Lower leg skin (tissue), 4 donors: ENCODE results near the gene AHCYL2. TPM values are rescaled to one million over a fixed set of nuclear protein-coding genes. Genes with fewer than 3 reads are reported as not detected.
"Not testable (repeated sequence)": the region's sequence is repeated elsewhere in the genome, so short reads cannot be mapped to it uniquely, and the experiment has no call there.

Source experiments
- DNase-seq, 2 donors: peaks; one replicate each; pipeline ENCODE4 v3.0.0-alpha.2; 2019; ENCODE audit warnings: low spot score in 2 of 2
- H3K4me3 ChIP-seq: fragments of 200-600 bp; sonication (generic); 2 replicates; pipeline ENCODE4 v1.5.1; 2017; ENCODE audit warnings: mild to moderate bottlenecking, low read depth; ENCODE audit not compliant: poor library complexity, severe bottlenecking
- CTCF ChIP-seq, 3 donors: fragments of 450-650 bp; IDR thresholded peaks; one replicate each; pipeline ENCODE4 v1.5.1; 2016; ENCODE audit warnings: antibody characterized with exemption in 3 of 3, mild to moderate bottlenecking in 3 of 3, moderate library complexity in 2 of 3
- POLR2A ChIP-seq, 2 donors: fragments of 450-650 bp; IDR thresholded peaks; one replicate each; pipeline ENCODE4 v1.6.1; 2016 to 2017; ENCODE audit warnings: antibody characterized with exemption in 2 of 2, mild to moderate bottlenecking in 1 of 2, moderate library complexity in 1 of 2
- WGBS, 2 donors: methylation state at CpG; one replicate each; pipeline ENCODE4 v1.1.5; 2018; 5-methylcytosine and 5-hydroxymethylcytosine counted together
- intact Hi-C: fragments of 100-400 bp; cut with DNase I; formaldehyde crosslinking; loops from one replicate; pipeline ENCODE4 v1.15.0; 2023; ENCODE audit warnings: low total_unique reads
- total RNA-seq, 4 donors: library from RNA; depleted of rRNA; stranded (reverse); fragments of >200 nt; gene quantifications; one replicate each; pipeline ENCODE4 v1.1.0, GENCODE V29; 2016

AHCYL2 gene
- total RNA-seq, 4 donors from 2014 or later, result 31.1 to 45.8 (median 39.2) TPM

GRCh38 chr7:129298268-129298893, 73.6 kb downstream of the AHCYL2 start:
- intact Hi-C loops, result no loop called here
- TF ChIP-seq CTCF (IDR thresholded peaks at IDR 0.05) (no peak), POLR2A (IDR thresholded peaks at IDR 0.05) (no peak)
- H3K4me3 ChIP-seq, result no peak overlapping the region
- DNase-seq, result peak in 1 of 2 donors; percentile 43
- WGBS, 2 donors, result 30 to 35% methylated on average over 3 of the region's 3 CpGs

- WGBS, 2 donors, result 97% methylated on average over 3 of the region's 3 CpGs
- DNase-seq, result no peak
- intact Hi-C loops, result no loop called here
- H3K4me3 ChIP-seq, result no peak overlapping the region
- TF ChIP-seq POLR2A (IDR thresholded peaks at IDR 0.05) (no peak), CTCF (IDR thresholded peaks at IDR 0.05) (no peak)
These were observed 75.1 kb downstream of the AHCYL2 start for GRCh38 chr7:129299889-129300288.

GRCh38 chr7:129300299-129300698, 75.5 kb downstream of the AHCYL2 start:
- 100% methylated on average over 1 of the region's 1 CpG for WGBS, 2 donors
- H3K4me3 ChIP-seq, DNase-seq, intact Hi-C loops: not testable (repeated sequence)

- 60 to 62% methylated on average over 3 of the region's 3 CpGs for WGBS, 2 donors
- TF ChIP-seq POLR2A (IDR thresholded peaks at IDR 0.05) (no peak), CTCF (IDR thresholded peaks at IDR 0.05) (no peak)
- DNase-seq, result peak in 1 of 2 donors; percentile 62
- H3K4me3 ChIP-seq, result no peak overlapping the region
- intact Hi-C loops, result no loop called here
These were observed 82.8 kb downstream of the AHCYL2 start for GRCh38 chr7:129307592-129307991.

- peak in 1 of 2 donors; percentile 40 for DNase-seq
- intact Hi-C loops, result no loop called here
- WGBS, 2 donors, result 47 to 67% methylated on average over 1 of the region's 1 CpG
- no peak for TF ChIP-seq POLR2A (IDR thresholded peaks at IDR 0.05)
- no peak for TF ChIP-seq CTCF (IDR thresholded peaks at IDR 0.05)
- H3K4me3 ChIP-seq, result no peak overlapping the region
These were observed 83.2 kb downstream of the AHCYL2 start for GRCh38 chr7:129308047-129308446.

GRCh38 chr7:129311429-129311828, 86.6 kb downstream of the AHCYL2 start:
- no peak overlapping the region for H3K4me3 ChIP-seq
- DNase-seq, result no peak
- intact Hi-C loops, result no loop called here
- TF ChIP-seq POLR2A (IDR thresholded peaks at IDR 0.05), result no peak
- no peak for TF ChIP-seq CTCF (IDR thresholded peaks at IDR 0.05)
- WGBS, 2 donors, result 54 to 56% methylated on average over 5 of the region's 5 CpGs
